ENCODE measurements around the gene PGLYRP1. TPM values are rescaled to one million over a fixed set of nuclear protein-coding genes. Genes with fewer than 3 reads are reported as not detected.

The PGLYRP1 gene
- total RNA-seq, 1 experiment from 2014 or later: not detected

- intact Hi-C loops (cut with micrococcal nuclease): no loop called here
- ChIA-PET CTCF (no interaction called here), POLR2A (no interaction called here), RAD21 (ENCODE audit: low non-redundant PET in 1 of 2, low total read pairs in 2 of 2, uncharacterized antibody in 2 of 2, unreplicated experiment in 2 of 2) (no interaction called here)
- no TSS peak for BruUV-seq (replicated peaks)
- no peaks in the 10 kb centered on the region for H4K20me1 ChIP-seq (ENCODE audit: insufficient read depth)
- ATAC-seq (no peak), DNase-seq (ENCODE audit: low read depth, low spot score) (no peak)
- no peaks in the 10 kb centered on the region for H3K27me3 ChIP-seq (ENCODE audit: insufficient read depth, low read length)
- 0 out of 4 replicates have a peak, but pooled peaks cover 0 to 4% of the 10 kb centered on the region in 2 experiments for H3K36me3 ChIP-seq (ENCODE audit: control insufficient read depth in 1 of 2, insufficient read depth in 2 of 2, low read length in 2 of 2)
- H3K4me2 ChIP-seq (ENCODE audit: low read length): no peak overlapping the region
- no peaks in the 10 kb centered on the region for H3K9me2 ChIP-seq (ENCODE audit: insufficient read depth)
- H3K9ac ChIP-seq (ENCODE audit: low read length): no peak overlapping the region
- H3K9me3 ChIP-seq (ENCODE audit: control insufficient read depth in 1 of 2, insufficient read depth in 1 of 2, low read depth in 1 of 2, low read length in 2 of 2): no peaks in the 10 kb centered on the region
- H2AFZ ChIP-seq (ENCODE audit: low read depth, low read length, poor library complexity, severe bottlenecking): no peak overlapping the region
- no peak for TF ChIP-seq RAD21 (IDR thresholded peaks at IDR 0.05; ENCODE audit: low read depth)
- TF ChIP-seq SRF (IDR thresholded peaks at IDR 0.05; ENCODE audit: low read depth): no peak
- no peak for TF ChIP-seq ZFX (IDR thresholded peaks at IDR 0.05)
- TF ChIP-seq YY1 (IDR thresholded peaks at IDR 0.05; ENCODE audit: extremely low read depth, insufficient replicate concordance, low read depth, low read length): no peak
- TF ChIP-seq SP1 (IDR thresholded peaks at IDR 0.05; ENCODE audit: low read depth): no peak
- no peak for TF ChIP-seq JUND (IDR thresholded peaks at IDR 0.05)
- TF ChIP-seq EZH2 (IDR thresholded peaks at IDR 0.05): no peak
- no peak for TF ChIP-seq EGR1 (IDR thresholded peaks at IDR 0.05; ENCODE audit: low read depth)
- no peak overlapping the region for H3K27ac ChIP-seq (ENCODE audit: low read depth, low read length)
- no peaks in the 10 kb centered on the region for H3K79me2 ChIP-seq (ENCODE audit: insufficient read depth, low read length)
- H3K4me1 ChIP-seq (ENCODE audit: control insufficient read depth in 1 of 2, insufficient read depth in 2 of 2, low read length in 2 of 2): peaks cover 0 to 9% of the 10 kb centered on the region in 2 experiments; a peak in 2 of 4 replicates
- H3K4me3 ChIP-seq (replicated peaks in 1 of 2; ENCODE audit: low read depth in 1 of 2, low read length in 2 of 2): no peak overlapping the region
These were observed 492 bp upstream of the PGLYRP1 start for GRCh38 chr19:46023311-46023779.

GRCh38 chr19:46022061-46022430 is 807 bp downstream of the PGLYRP1 start:
- POLR2A ChIA-PET: no interaction called here
- TF ChIP-seq MAX (IDR thresholded peaks at IDR 0.05) (no peak), ZBTB33 (IDR thresholded peaks at IDR 0.05; ENCODE audit: extremely low read depth, insufficient replicate concordance, low read length) (no peak), SRF (IDR thresholded peaks at IDR 0.05; ENCODE audit: low read depth) (no peak), JUND (IDR thresholded peaks at IDR 0.05) (no peak), ZNF274 (IDR thresholded peaks at IDR 0.05; ENCODE audit: low read depth, low read length) (no peak), ELF1 (IDR thresholded peaks at IDR 0.05; ENCODE audit: borderline replicate concordance, low read depth) (no peak), TCF7L2 (IDR thresholded peaks at IDR 0.05; ENCODE audit: borderline replicate concordance, extremely low read depth, insufficient read depth, insufficient read length) (no peak), POLR2AphosphoS5 (IDR thresholded peaks at IDR 0.05; ENCODE audit: low read depth, low read length) (no peak), SP1 (IDR thresholded peaks at IDR 0.05; ENCODE audit: low read depth) (no peak), CTCF (IDR thresholded peaks at IDR 0.05 in 2 of 3, conservative IDR thresholded peaks at IDR 0.05 in 1 of 3; ENCODE audit: borderline replicate concordance in 1 of 3, insufficient read depth in 1 of 3, low read depth in 2 of 3, low read length in 2 of 3) (no peak), YY1 (IDR thresholded peaks at IDR 0.05; ENCODE audit: extremely low read depth, insufficient replicate concordance, low read depth, low read length) (no peak), EZH2 (IDR thresholded peaks at IDR 0.05) (no peak), ATF3 (IDR thresholded peaks at IDR 0.05) (no peak), FOSL1 (IDR thresholded peaks at IDR 0.05; ENCODE audit: low read depth) (no peak)

More at GRCh38 chr19:46022061-46022430, 807 bp downstream of the PGLYRP1 start:
- Histone ChIP-seq H3K4me1 (ENCODE audit: control insufficient read depth in 1 of 2, insufficient read depth in 2 of 2, low read length in 2 of 2) (peaks cover 0 to 9% of the 10 kb centered on the region in 2 experiments; a peak in 2 of 4 replicates), H3K9me3 (ENCODE audit: control insufficient read depth in 1 of 2, insufficient read depth in 1 of 2, low read depth in 1 of 2, low read length in 2 of 2) (no peaks in the 10 kb centered on the region), H3K36me3 (ENCODE audit: control insufficient read depth in 1 of 2, insufficient read depth in 2 of 2, low read length in 2 of 2) (0 out of 4 replicates have a peak, but pooled peaks cover 0 to 4% of the 10 kb centered on the region in 2 experiments), H2AFZ (ENCODE audit: low read depth, low read length, poor library complexity, severe bottlenecking) (no peak overlapping the region), H4K20me1 (ENCODE audit: insufficient read depth) (no peaks in the 10 kb centered on the region), H3K9me2 (ENCODE audit: insufficient read depth) (no peaks in the 10 kb centered on the region), H3K4me2 (ENCODE audit: low read length) (no peak overlapping the region), H3K9ac (ENCODE audit: low read length) (no peak overlapping the region), H3K4me3 (replicated peaks in 1 of 2; ENCODE audit: low read depth in 1 of 2, low read length in 2 of 2) (no peak overlapping the region), H3K27ac (ENCODE audit: low read depth, low read length) (no peak overlapping the region), H3K27me3 (ENCODE audit: insufficient read depth, low read length) (no peaks in the 10 kb centered on the region), H3K79me2 (ENCODE audit: insufficient read depth, low read length) (no peaks in the 10 kb centered on the region)
- intact Hi-C loops (cut with micrococcal nuclease): no loop called here
- BruUV-seq (replicated peaks): no TSS peak
- ChIA-PET RAD21 (ENCODE audit: low non-redundant PET in 1 of 2, low total read pairs in 2 of 2, uncharacterized antibody in 2 of 2, unreplicated experiment in 2 of 2) (no interaction called here), CTCF (interaction anchor here (0.9 kb wide), 1 partner anchor 55 kb away, joined by 4 read pairs; no protein-coding TSS in a partner anchor)
- DNase-seq (ENCODE audit: low read depth, low spot score) (no peak), ATAC-seq (no peak)

All from HCT116 (cell line).